OCI-LY3 (cell line): ENCODE data around the gene DOCK2.

Experiments
- CTCF ChIP-seq: fragments of 200-600, 300-600 bp; sonication (generic); IDR thresholded peaks from 2 replicates; pipeline ENCODE4 v1.5.1; 2014; ENCODE audit warnings: antibody characterized with exemption, low read length, low read depth
- EZH2phosphoT487 ChIP-seq: fragments of 200-600 bp; shearing (Covaris generic); IDR thresholded peaks from 2 replicates; pipeline ENCODE4 v1.6.1; 2018; ENCODE audit warnings: antibody characterized with exemption, mixed run types, low read depth

DNA sequence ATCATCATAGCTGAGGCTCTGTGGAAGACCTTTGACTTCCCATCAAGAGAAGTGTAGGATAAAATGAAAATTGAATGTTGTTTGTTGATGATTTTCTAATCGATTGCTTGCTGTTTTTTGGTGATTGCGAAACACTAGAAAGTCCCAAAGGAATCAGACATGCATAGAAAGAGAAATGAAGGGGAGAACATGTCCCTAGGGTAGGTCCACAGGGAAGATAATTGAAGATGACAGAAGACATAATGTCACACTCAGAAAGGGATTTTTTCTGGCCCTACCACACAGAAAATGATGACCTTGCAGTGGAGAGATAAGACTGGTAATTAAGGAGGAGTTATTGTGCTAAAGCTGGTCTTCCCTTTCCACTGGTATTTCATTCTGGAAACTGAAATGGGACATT, 280.4 kb downstream of the DOCK2 start:
- TF ChIP-seq EZH2phosphoT487 (no peak), CTCF (no peak)
